ENCODE measurements around the gene GLI1. TPM values are rescaled to one million over a fixed set of nuclear protein-coding genes. Genes with fewer than 3 reads are reported as not detected.
"Not testable (repeated sequence)": the region's sequence is repeated elsewhere in the genome, so short reads cannot be mapped to it uniquely, and the experiment has no call there.

Gene GLI1
- total and polyA plus RNA-seq, 7 donors, result 0.60 to 3.9 (median 1.5) TPM; not detected in 2

DNA sequence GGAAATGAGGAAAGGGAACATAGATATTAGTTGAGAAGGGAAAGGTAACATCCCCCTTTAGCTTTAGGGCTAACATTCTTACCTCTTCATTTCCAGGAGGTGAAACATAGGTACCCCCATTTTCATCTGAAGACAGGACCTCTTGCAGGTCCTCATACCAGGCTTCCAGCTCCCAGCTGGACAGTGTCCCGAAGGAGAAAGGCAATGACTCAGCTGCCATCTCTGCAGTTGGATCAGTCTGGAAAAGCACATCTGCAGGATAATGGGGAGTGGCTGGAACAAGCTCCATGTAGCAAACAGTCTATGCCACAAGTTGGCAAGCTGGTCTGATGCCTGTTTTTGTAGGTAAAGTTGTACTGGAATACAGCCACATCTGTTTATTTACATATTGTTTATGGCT, 57.6 kb downstream of the GLI1 start:
- WGBS, 2 donors, result 47 to 79% methylated on average over 1 of the region's 1 CpG
- peaks cover 0 to 44% (median 43%) of the 10 kb centered on the region in 4 donors for H3K4me1 ChIP-seq

GRCh38 chr12:57517718-57518117, 58.1 kb downstream of the GLI1 start:
- Histone ChIP-seq H3K4me3 (peak overlapping the region in 2 of 4 donors; percentile 85 to 93), H3K27ac (peak overlapping the region; percentile 95 to 100 (median 98)), H3K4me1 (peaks cover 0 to 46% (median 44%) of the 10 kb centered on the region in 4 donors), H3K36me3 (peaks cover 31 to 49% (median 39%) of the 10 kb centered on the region in 4 donors)
- H3K9me3 ChIP-seq; H3K27me3 ChIP-seq; intact Hi-C loops (cut with DNase I); DNase-seq: not testable (repeated sequence)
- 90 to 93% methylated on average over 10 of the region's 10 CpGs for WGBS, 2 donors

More for the DNA sequence above, 57.6 kb downstream of the GLI1 start:
- peak overlapping the region; percentile 95 to 100 (median 98) for H3K27ac ChIP-seq
- H3K9me3 ChIP-seq, result no peaks in the 10 kb centered on the region
- H3K4me3 ChIP-seq, result no peak overlapping the region
- TF ChIP-seq POLR2AphosphoS5 (IDR thresholded peaks at IDR 0.05) (peak in 2 of 4 donors; percentile 17 to 39), EP300 (IDR thresholded peaks at IDR 0.05) (no peak)
- intact Hi-C loops (cut with DNase I), result no loop called here
- H3K36me3 ChIP-seq, result peaks cover 36 to 54% (median 43%) of the 10 kb centered on the region in 4 donors
- no peaks in the 10 kb centered on the region for H3K27me3 ChIP-seq
- DNase-seq, result no peak

DNA sequence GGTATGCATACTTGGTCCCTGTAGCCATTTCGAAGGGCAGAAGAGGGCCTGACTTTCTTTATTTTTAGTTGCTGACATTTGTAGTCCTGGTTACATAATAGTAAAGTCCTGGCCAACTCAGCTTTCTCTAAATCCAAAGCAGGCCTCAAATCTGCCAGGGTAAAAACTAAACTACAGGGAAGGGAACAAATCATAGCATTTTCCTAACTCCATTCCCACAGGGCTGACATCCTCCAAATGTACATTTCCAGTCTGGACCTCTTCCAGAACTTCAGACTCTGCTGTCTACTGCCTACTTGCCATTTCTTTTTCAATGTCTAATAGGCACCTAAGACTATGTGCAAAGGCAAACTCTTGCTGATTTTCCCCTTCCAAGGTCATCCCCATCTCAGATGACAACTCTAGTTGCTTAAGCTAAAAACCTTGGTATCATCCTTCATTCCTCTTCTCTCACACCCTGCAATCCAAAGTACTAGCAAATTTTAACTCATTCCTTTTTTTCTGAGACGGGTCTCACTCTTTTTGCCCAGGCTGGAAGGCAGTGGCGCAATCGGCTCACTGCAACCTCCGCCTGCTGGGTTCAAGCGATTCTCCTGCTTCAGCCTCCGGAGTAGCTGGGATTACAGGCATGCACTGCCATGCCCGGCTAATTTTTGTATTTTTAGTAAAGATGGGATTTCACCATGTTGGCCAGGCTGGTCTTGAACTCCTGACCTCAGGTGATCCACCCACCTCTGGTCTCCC, 58.8 kb downstream of the GLI1 start:
- Histone ChIP-seq H3K27me3 (no peaks in the 10 kb centered on the region), H3K36me3 (peaks cover 25 to 42% (median 32%) of the 10 kb centered on the region in 4 donors), H3K4me3 (peak overlapping the region; percentile 85 to 96 (median 89)), H3K27ac (peak overlapping the region; percentile 95 to 100 (median 98)), H3K9me3 (no peaks in the 10 kb centered on the region), H3K4me1 (peaks cover 0 to 47% (median 45%) of the 10 kb centered on the region in 4 donors)
- intact Hi-C loops (cut with DNase I), result no loop called here
- no peak for TF ChIP-seq POLR2A (IDR thresholded peaks at IDR 0.05)
- TF ChIP-seq EP300 (IDR thresholded peaks at IDR 0.05), result no peak
- TF ChIP-seq POLR2AphosphoS5 (IDR thresholded peaks at IDR 0.05), result peak in 2 of 4 donors; percentile 43 to 51
- no peak for TF ChIP-seq CTCF (IDR thresholded peaks at IDR 0.05)
- no peak for DNase-seq
- WGBS, 2 donors, result 87 to 88% methylated on average over 8 of the region's 8 CpGs

- no peaks in the 10 kb centered on the region for H3K9me3 ChIP-seq
- H3K27ac ChIP-seq, result peak overlapping the region; percentile 95 to 100 (median 98)
- no peaks in the 10 kb centered on the region for H3K27me3 ChIP-seq
- H3K4me1 ChIP-seq, result peaks cover 0 to 55% (median 53%) of the 10 kb centered on the region in 4 donors
- H3K36me3 ChIP-seq, result peaks cover 24 to 40% (median 31%) of the 10 kb centered on the region in 4 donors
- TF ChIP-seq EP300 (IDR thresholded peaks at IDR 0.05) (no peak), CTCF (IDR thresholded peaks at IDR 0.05) (no peak), POLR2A (IDR thresholded peaks at IDR 0.05) (no peak), POLR2AphosphoS5 (IDR thresholded peaks at IDR 0.05) (no peak)
- 28 to 32% methylated on average over 7 of the region's 7 CpGs for WGBS, 2 donors
- H3K4me3 ChIP-seq, result peak overlapping the region; percentile 85 to 96 (median 89)
- intact Hi-C loops (cut with DNase I), result no loop called here
- peak; percentile 78 for DNase-seq
These were observed 59.6 kb downstream of the GLI1 start for GRCh38 chr12:57518920-57519795.

DNA sequence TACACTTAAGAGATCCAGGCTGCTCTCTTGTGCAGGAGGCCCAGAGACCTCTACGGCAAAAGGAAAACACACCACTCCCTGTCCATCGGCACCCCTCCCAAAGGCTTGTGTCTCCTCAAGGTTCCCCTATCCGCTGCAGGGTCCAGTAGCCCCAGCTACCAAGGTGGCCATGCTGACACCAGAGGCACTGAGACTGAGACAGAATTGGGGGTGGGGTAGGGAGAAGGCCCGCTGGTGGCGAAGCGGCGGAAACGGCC, 60.1 kb downstream of the GLI1 start:
- Histone ChIP-seq H3K4me1 (peaks cover 0 to 61% (median 59%) of the 10 kb centered on the region in 4 donors), H3K4me3 (peak overlapping the region; percentile 85 to 96 (median 89)), H3K27me3 (no peaks in the 10 kb centered on the region), H3K27ac (peak overlapping the region; percentile 95 to 100 (median 98)), H3K9me3 (no peaks in the 10 kb centered on the region), H3K36me3 (peaks cover 24 to 40% (median 30%) of the 10 kb centered on the region in 4 donors)
- 0 to 1% methylated on average over 8 of the region's 8 CpGs for WGBS, 2 donors
- intact Hi-C loops (cut with DNase I), result loop anchor here (2.0 to 5.0 kb wide), 4 partner anchors 27 to 1402 kb away; partner anchors contain the start of genes ARHGEF25, DCTN2, MARS1 and RPL41
- peak; percentile 82 for DNase-seq
- no peak for TF ChIP-seq POLR2A (IDR thresholded peaks at IDR 0.05)
- TF ChIP-seq EP300 (IDR thresholded peaks at IDR 0.05), result no peak
- TF ChIP-seq CTCF (IDR thresholded peaks at IDR 0.05), result no peak
- TF ChIP-seq POLR2AphosphoS5 (IDR thresholded peaks at IDR 0.05), result no peak
